ENCODE measurements around the gene MAD1L1. TPM values are rescaled to one million over a fixed set of nuclear protein-coding genes. Genes with fewer than 3 reads are reported as not detected.

The MAD1L1 gene
- total RNA-seq, 2 experiments from 2014 or later: 58.3 to 65.3 TPM

DNA sequence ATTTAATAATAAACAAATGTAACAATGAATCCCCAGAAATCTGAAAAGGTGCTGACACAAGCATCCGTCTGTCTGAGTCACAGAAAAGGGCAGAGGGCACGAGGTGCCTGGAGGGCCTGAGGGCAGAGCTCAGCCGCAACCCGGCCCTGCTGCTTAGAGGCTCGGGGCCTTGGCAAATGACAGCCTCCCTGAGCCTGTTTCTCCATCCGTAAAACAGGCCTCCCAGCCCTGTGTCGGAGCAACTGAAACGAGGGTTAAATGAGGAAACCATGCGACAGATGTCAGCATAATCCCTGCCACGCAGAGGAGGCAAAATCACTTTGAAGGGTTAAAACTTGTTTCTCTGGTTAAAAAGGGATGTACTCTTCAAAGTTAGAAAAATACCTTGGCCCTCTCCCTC lies 34.2 kb upstream of the MAD1L1 start:
- Histone ChIP-seq H3K9me3 (ENCODE audit: low read length) (no peaks in the 10 kb centered on the region), H3K9me2 (ENCODE audit: insufficient read depth, low read length) (no peaks in the 10 kb centered on the region), H3K4me1 (ENCODE audit: insufficient read depth, low read length, poor library complexity, severe bottlenecking) (peaks cover 6% of the 10 kb centered on the region), H3K4me2 (ENCODE audit: low read length) (no peak overlapping the region), H4K20me1 (ENCODE audit: insufficient read depth, low read length) (no peaks in the 10 kb centered on the region), H3K4me3 (ENCODE audit: low read depth, low read length, poor library complexity, severe bottlenecking) (no peak overlapping the region), H3K27ac (ENCODE audit: low read depth, low read length, poor library complexity, severe bottlenecking) (no peak overlapping the region), H3K79me2 (ENCODE audit: insufficient read depth, low read depth, low read length) (no peaks in the 10 kb centered on the region), H3K36me3 (ENCODE audit: insufficient read depth, low read length) (peaks cover 25% of the 10 kb centered on the region), H2AFZ (ENCODE audit: low read length) (no peak overlapping the region)
- no peak for TF ChIP-seq EZH2phosphoT487 (IDR thresholded peaks at IDR 0.05; ENCODE audit: borderline replicate concordance, low read depth, low read length)
- TF ChIP-seq, protein P1, sequence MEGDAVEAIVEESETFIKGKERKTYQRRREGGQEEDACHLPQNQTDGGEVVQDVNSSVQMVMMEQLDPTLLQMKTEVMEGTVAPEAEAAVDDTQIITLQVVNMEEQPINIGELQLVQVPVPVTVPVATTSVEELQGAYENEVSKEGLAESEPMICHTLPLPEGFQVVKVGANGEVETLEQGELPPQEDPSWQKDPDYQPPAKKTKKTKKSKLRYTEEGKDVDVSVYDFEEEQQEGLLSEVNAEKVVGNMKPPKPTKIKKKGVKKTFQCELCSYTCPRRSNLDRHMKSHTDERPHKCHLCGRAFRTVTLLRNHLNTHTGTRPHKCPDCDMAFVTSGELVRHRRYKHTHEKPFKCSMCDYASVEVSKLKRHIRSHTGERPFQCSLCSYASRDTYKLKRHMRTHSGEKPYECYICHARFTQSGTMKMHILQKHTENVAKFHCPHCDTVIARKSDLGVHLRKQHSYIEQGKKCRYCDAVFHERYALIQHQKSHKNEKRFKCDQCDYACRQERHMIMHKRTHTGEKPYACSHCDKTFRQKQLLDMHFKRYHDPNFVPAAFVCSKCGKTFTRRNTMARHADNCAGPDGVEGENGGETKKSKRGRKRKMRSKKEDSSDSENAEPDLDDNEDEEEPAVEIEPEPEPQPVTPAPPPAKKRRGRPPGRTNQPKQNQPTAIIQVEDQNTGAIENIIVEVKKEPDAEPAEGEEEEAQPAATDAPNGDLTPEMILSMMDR (conservative IDR thresholded peaks at IDR 0.05; ENCODE audit: low read length): no peak
- CTCF ChIA-PET (ENCODE audit: unreplicated experiment): no interaction called here
- intact Hi-C loops (cut with micrococcal nuclease; ENCODE audit: unreplicated experiment): no loop called here
- no TSS peak for BruUV-seq (replicated peaks)
- DNase-seq (ENCODE audit: low spot score): no peak
- POLR2A ChIA-PET: interaction anchor here (1.0 kb wide), 1 partner anchor 13 kb away, joined by 4 read pairs; no protein-coding TSS in a partner anchor

DNA sequence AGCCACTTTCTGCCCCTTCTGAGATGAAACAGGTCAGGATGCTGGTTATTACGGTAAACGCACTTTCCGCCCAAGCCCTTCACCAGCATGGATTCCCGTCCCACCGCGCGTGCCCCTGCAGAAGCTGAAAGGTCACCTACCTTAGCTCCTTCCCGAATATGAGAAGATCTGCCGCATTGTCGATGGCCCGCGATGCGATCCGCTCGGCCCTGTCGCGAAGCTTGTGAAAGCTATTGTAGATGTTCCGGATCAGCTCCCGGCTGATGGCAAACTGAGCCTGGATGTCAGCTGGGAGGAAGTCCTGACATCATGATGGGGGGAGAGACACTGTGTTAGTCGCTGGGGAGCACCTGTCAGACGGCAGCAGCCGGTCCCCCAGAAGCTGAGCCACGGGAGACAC lies 31.4 kb upstream of the MAD1L1 start:
- Histone ChIP-seq H2AFZ (ENCODE audit: low read length) (no peak overlapping the region), H3K4me1 (ENCODE audit: insufficient read depth, low read length, poor library complexity, severe bottlenecking) (peaks cover 21% of the 10 kb centered on the region), H4K20me1 (ENCODE audit: insufficient read depth, low read length) (no peaks in the 10 kb centered on the region), H3K4me2 (ENCODE audit: low read length) (no peak overlapping the region), H3K36me3 (ENCODE audit: insufficient read depth, low read length) (peaks cover 23% of the 10 kb centered on the region), H3K79me2 (ENCODE audit: insufficient read depth, low read depth, low read length) (no peaks in the 10 kb centered on the region), H3K4me3 (ENCODE audit: low read depth, low read length, poor library complexity, severe bottlenecking) (no peak overlapping the region), H3K27ac (ENCODE audit: low read depth, low read length, poor library complexity, severe bottlenecking) (no peak overlapping the region), H3K9me2 (ENCODE audit: insufficient read depth, low read length) (no peaks in the 10 kb centered on the region), H3K9me3 (ENCODE audit: low read length) (no peaks in the 10 kb centered on the region)
- CTCF ChIA-PET (ENCODE audit: unreplicated experiment): no interaction called here
- TF ChIP-seq, protein P1 (conservative IDR thresholded peaks at IDR 0.05; ENCODE audit: low read length): no peak
- no peak for TF ChIP-seq EZH2phosphoT487 (IDR thresholded peaks at IDR 0.05; ENCODE audit: borderline replicate concordance, low read depth, low read length)
- POLR2A ChIA-PET: no interaction called here
- DNase-seq (ENCODE audit: low spot score): no peak
- intact Hi-C loops (cut with micrococcal nuclease; ENCODE audit: unreplicated experiment): no loop called here
- BruUV-seq (replicated peaks): no TSS peak

DNA sequence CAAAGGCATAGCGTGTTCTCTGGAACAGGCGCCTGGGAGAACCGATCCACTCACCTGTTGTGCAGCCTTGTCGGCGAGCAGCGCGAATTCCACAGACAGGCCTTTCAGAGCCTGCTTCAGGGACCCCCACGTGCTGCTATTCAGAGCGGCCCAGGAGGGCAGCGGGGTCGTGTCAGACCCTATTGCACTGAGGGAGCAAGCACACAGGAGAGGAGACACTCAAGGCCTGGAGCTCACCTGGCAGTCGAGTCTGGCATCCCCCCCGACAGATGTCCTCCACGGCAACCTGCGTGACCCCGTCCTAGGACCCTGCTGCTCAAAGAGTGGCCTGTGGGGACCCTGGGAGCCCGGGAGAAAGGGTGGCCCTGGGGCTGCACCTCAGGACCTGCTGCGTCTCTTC lies 30.4 kb upstream of the MAD1L1 start:
- Histone ChIP-seq H3K36me3 (ENCODE audit: insufficient read depth, low read length) (peaks cover 23% of the 10 kb centered on the region), H4K20me1 (ENCODE audit: insufficient read depth, low read length) (no peaks in the 10 kb centered on the region), H3K27ac (ENCODE audit: low read depth, low read length, poor library complexity, severe bottlenecking) (no peak overlapping the region), H3K4me3 (ENCODE audit: low read depth, low read length, poor library complexity, severe bottlenecking) (no peak overlapping the region), H2AFZ (ENCODE audit: low read length) (no peak overlapping the region), H3K4me1 (ENCODE audit: insufficient read depth, low read length, poor library complexity, severe bottlenecking) (peaks cover 30% of the 10 kb centered on the region), H3K4me2 (ENCODE audit: low read length) (no peak overlapping the region), H3K79me2 (ENCODE audit: insufficient read depth, low read depth, low read length) (no peaks in the 10 kb centered on the region), H3K9me2 (ENCODE audit: insufficient read depth, low read length) (no peaks in the 10 kb centered on the region), H3K9me3 (ENCODE audit: low read length) (no peaks in the 10 kb centered on the region)
- TF ChIP-seq EZH2phosphoT487 (IDR thresholded peaks at IDR 0.05; ENCODE audit: borderline replicate concordance, low read depth, low read length): no peak
- TF ChIP-seq, protein P1 (conservative IDR thresholded peaks at IDR 0.05; ENCODE audit: low read length): no peak
- DNase-seq (ENCODE audit: low spot score): no peak
- intact Hi-C loops (cut with micrococcal nuclease; ENCODE audit: unreplicated experiment): no loop called here
- CTCF ChIA-PET (ENCODE audit: unreplicated experiment): no interaction called here
- POLR2A ChIA-PET: no interaction called here
- no TSS peak for BruUV-seq (replicated peaks)

Data from OCI-LY7 (cell line).